ENCODE results near the gene PAX3. TPM values are rescaled to one million over a fixed set of nuclear protein-coding genes. Genes with fewer than 3 reads are reported as not detected.

PAX3 gene
- total and polyA plus RNA-seq, 4 donors = not detected

DNA sequence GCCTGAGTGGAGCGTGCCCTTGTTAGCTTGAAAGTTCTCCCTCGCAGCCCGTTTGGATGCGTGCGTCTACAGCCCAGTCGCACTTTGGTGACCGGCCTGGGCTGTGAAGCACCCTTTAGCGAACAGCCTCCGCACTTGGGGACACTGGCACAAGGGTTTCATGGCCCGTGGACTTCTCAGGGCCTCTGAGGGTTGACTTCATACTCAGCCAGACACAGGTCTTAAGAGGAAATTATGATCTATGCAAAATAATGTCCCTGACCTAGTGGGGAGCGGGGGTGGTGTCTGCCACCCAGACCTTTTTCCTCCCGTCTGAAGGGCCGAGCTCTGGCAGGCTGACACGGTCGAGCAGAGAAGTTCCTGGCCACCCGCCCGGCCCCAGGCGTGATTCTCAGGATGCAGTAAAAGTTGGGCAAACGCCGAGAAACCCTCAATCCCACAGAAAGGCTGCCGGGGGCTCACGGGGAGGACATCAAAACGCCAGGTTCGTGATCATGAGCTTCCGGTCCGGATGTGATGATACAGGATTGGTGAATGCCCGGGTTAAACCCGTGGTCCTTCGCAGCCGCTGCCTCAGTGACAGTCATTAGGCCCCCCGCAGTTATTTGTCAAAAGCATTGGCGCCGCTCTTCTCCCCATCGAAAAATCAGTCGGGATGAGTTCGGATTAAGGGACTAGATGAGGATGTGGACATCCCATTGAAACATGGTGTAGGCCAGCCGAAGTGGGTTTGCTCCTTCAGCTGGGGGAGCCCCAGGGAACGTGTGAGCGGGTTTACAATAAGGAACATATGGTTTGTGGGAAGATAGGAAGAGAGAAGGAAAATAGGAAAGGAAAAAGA is 3.6 kb upstream of the PAX3 start:
- WGBS, 2 donors = 6 to 7% methylated on average over 39 of the region's 39 CpGs
- Histone ChIP-seq H3K4me1 (ENCODE audit: control insufficient read depth in 5 of 5, insufficient read depth in 5 of 5, low read length in 5 of 5) (peaks cover 0 to 28% (median 8%) of the 10 kb centered on the region in 5 donors), H3K27me3 (ENCODE audit: control insufficient read depth in 3 of 3, insufficient read depth in 3 of 3, low read length in 2 of 3) (peaks cover 31 to 100% (median 94%) of the 10 kb centered on the region in 3 donors), H3K27ac (ENCODE audit: low read depth in 1 of 2, low read length in 1 of 2) (no peak overlapping the region), H3K36me3 (ENCODE audit: control insufficient read depth in 4 of 4, insufficient read depth in 4 of 4, low read length in 4 of 4) (no peaks in the 10 kb centered on the region), H3K9ac (ENCODE audit: insufficient read depth in 1 of 2, low read length in 2 of 2) (no peak overlapping the region), H3K4me3 (no peak overlapping the region), H3K9me3 (ENCODE audit: control insufficient read depth in 4 of 4, insufficient read depth in 3 of 4, low read length in 3 of 4) (peaks cover 0 to 23% (median 0%) of the 10 kb centered on the region in 4 donors)
- TF ChIP-seq, protein P1, sequence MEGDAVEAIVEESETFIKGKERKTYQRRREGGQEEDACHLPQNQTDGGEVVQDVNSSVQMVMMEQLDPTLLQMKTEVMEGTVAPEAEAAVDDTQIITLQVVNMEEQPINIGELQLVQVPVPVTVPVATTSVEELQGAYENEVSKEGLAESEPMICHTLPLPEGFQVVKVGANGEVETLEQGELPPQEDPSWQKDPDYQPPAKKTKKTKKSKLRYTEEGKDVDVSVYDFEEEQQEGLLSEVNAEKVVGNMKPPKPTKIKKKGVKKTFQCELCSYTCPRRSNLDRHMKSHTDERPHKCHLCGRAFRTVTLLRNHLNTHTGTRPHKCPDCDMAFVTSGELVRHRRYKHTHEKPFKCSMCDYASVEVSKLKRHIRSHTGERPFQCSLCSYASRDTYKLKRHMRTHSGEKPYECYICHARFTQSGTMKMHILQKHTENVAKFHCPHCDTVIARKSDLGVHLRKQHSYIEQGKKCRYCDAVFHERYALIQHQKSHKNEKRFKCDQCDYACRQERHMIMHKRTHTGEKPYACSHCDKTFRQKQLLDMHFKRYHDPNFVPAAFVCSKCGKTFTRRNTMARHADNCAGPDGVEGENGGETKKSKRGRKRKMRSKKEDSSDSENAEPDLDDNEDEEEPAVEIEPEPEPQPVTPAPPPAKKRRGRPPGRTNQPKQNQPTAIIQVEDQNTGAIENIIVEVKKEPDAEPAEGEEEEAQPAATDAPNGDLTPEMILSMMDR (IDR thresholded peaks at IDR 0.05; ENCODE audit: control extremely low read depth, extremely low read depth) = no peak
- ATAC-seq (ENCODE audit: insufficient read depth, low FRiP score) (no peak), DNase-seq (peak in 1 of 3 donors; percentile 39)

DNA sequence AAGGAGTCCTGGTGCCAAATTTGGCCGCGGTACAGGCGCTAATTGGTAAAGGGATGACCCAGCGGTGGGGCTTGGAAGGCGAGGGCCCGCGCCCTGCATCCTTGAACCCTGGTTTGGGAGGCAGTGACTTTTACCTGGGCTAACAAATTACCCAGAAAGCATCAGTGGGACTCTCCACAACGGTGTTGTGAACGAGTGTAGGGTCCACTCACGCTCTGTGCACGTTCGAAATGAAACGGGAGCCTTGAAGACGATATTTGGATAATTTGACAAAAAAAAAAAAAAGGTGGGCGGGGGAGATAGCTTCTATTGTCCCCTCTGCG is 3.0 kb upstream of the PAX3 start:
- TF ChIP-seq, protein P1 (IDR thresholded peaks at IDR 0.05; ENCODE audit: control extremely low read depth, extremely low read depth) = no peak
- no peaks in the 10 kb centered on the region for H3K36me3 ChIP-seq (ENCODE audit: control insufficient read depth in 4 of 4, insufficient read depth in 4 of 4, low read length in 4 of 4)
- ATAC-seq (ENCODE audit: insufficient read depth, low FRiP score) = no peak
- H3K4me1 ChIP-seq (ENCODE audit: control insufficient read depth in 5 of 5, insufficient read depth in 5 of 5, low read length in 5 of 5) = peaks cover 0 to 31% (median 8%) of the 10 kb centered on the region in 5 donors
- peaks cover 0 to 24% (median 0%) of the 10 kb centered on the region in 4 donors for H3K9me3 ChIP-seq (ENCODE audit: control insufficient read depth in 4 of 4, insufficient read depth in 3 of 4, low read length in 3 of 4)
- DNase-seq = no peak
- H3K27ac ChIP-seq (ENCODE audit: low read depth in 1 of 2, low read length in 1 of 2) = no peak overlapping the region
- whole genome bisulfite sequencing, 2 donors = 6 to 8% methylated on average over 16 of the region's 16 CpGs
- no peak overlapping the region for H3K9ac ChIP-seq (ENCODE audit: insufficient read depth in 1 of 2, low read length in 2 of 2)
- peaks cover 31 to 100% (median 94%) of the 10 kb centered on the region in 3 donors for H3K27me3 ChIP-seq (ENCODE audit: control insufficient read depth in 3 of 3, insufficient read depth in 3 of 3, low read length in 2 of 3)
- no peak overlapping the region for H3K4me3 ChIP-seq

DNA sequence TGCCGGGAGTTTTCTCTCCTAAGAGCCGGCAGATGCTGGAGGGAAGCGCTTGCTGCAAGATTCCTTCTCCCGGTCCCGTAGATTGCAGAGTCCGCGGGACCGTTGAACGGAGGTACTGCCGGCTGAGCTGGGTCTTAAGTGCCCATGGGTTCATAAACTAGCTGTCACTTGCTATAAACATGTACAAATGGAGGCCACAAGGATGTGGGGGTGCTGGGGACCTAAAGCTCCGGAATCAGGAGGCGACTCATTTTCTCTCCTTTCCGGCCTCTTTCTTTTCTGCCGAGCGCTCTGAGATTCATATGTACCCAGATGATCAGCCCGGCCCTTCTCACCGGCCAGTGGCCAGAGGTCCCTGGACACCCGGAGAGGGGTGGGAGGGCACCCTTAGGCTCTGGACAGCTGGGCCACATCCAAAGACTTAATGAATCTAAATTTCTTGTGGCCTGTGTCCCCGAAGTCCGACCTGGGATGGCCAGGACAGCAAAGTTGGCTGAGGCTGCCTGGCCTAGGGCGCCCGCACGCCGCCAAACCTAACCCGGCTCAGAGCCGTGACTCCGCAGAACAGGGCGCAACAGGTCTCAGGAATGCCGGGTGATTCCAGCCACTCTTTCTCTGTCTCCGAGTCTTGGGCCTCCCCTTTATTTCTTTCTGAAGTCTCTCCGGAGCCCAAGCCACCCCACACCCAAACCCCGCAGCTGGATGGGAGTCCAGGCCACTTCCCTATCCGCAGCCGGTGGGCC is 2.4 kb upstream of the PAX3 start:
- DNase-seq (peak in 1 of 3 donors; percentile 38), ATAC-seq (ENCODE audit: insufficient read depth, low FRiP score) (no peak)
- Histone ChIP-seq H3K4me3 (no peak overlapping the region), H3K9me3 (ENCODE audit: control insufficient read depth in 4 of 4, insufficient read depth in 3 of 4, low read length in 3 of 4) (peaks cover 0 to 25% (median 0%) of the 10 kb centered on the region in 4 donors), H3K4me1 (ENCODE audit: control insufficient read depth in 5 of 5, insufficient read depth in 5 of 5, low read length in 5 of 5) (peaks cover 0 to 30% (median 8%) of the 10 kb centered on the region in 5 donors), H3K27me3 (ENCODE audit: control insufficient read depth in 3 of 3, insufficient read depth in 3 of 3, low read length in 2 of 3) (peaks cover 26 to 100% (median 94%) of the 10 kb centered on the region in 3 donors), H3K9ac (ENCODE audit: insufficient read depth in 1 of 2, low read length in 2 of 2) (no peak overlapping the region), H3K27ac (ENCODE audit: low read depth in 1 of 2, low read length in 1 of 2) (no peak overlapping the region), H3K36me3 (ENCODE audit: control insufficient read depth in 4 of 4, insufficient read depth in 4 of 4, low read length in 4 of 4) (no peaks in the 10 kb centered on the region)
- 7 to 8% methylated on average over 33 to 34 of the region's 34 CpGs for WGBS, 2 donors
- TF ChIP-seq, protein P1 (IDR thresholded peaks at IDR 0.05; ENCODE audit: control extremely low read depth, extremely low read depth) = no peak
